HG03097 (cell line): ENCODE data around the gene GRK3.

Experiments
- ATAC-seq: cut with Tn5 transposase; IDR thresholded peaks from one replicate; pipeline ENCODE4 v1.9.1; 2021; ENCODE audit not compliant: unreplicated experiment, low FRiP score

Gene GRK3

DNA sequence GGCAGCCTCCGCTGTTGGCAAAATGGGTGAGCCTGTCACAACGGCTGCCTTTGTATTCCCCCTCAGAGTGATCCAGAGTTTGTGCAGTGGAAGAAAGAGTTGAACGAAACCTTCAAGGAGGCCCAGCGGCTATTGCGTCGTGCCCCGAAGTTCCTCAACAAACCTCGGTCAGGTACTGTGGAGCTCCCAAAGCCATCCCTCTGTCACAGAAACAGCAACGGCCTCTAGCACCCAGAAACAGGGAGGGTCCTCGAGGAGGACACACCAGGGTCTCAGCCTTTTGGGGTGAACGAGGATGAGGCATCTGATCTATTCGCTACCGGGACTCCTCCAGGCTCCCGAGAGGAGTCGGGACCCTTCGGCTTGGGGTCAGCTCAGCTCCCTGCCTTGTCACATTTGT is 157.7 kb downstream of the GRK3 start:
- ATAC-seq, result no peak

DNA sequence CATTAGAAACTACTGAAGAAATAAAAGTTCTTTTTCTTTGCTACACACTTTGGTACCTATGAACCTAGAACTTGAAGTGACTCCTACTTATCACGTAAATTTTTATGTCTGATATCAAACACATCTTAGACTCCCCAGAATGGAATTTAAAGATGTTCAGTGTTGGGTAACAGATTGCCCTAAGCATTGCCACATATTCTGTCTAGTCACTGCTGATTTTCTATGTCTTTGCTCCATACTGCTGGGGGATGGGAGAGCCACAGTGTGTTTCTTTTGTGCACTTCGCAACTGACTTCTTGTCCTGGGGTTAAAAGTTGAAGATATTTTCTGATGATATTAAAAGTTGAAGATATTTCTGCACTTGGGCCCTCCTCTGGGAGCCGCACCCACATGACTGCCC is 158.2 kb downstream of the GRK3 start:
- ATAC-seq, result no peak

DNA sequence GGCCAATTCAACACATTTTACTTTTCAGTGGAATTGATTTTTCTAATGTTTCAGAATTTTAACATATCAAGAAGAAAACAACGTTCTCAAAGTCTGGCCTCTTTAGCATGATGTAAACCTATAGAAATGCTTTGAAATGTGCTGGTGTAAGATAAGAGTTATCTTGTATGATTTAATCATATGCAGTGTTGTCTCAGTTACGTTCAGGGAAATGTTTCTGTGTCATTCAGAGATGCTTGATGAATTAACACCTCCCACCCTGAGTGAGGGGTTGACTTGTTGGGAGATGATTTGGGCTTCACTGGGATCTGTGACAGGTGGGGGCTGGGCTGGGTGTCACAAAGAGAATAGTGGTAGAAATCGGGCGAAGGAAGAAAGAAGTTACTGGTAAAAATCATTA is 161.8 kb downstream of the GRK3 start:
- no peak for ATAC-seq

DNA sequence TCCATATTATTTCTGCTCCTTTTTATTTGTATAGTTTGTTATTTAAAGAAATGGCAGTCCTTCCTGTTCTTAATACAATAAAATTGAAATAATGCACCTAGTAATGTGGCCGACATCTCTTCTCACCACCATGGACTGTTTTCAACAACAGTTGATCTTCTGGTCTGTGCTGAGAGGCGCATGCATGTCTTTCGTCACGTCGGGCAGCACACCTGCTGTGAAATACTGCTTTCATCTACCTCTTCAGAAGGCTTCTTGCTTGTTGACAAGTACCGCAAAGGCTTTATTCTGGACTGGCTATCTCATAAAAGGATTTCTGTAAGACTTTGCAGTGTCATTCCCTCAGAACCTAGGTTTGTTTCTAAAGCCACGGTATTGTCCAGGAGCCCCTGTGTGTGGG is 163.6 kb downstream of the GRK3 start:
- no peak for ATAC-seq

DNA sequence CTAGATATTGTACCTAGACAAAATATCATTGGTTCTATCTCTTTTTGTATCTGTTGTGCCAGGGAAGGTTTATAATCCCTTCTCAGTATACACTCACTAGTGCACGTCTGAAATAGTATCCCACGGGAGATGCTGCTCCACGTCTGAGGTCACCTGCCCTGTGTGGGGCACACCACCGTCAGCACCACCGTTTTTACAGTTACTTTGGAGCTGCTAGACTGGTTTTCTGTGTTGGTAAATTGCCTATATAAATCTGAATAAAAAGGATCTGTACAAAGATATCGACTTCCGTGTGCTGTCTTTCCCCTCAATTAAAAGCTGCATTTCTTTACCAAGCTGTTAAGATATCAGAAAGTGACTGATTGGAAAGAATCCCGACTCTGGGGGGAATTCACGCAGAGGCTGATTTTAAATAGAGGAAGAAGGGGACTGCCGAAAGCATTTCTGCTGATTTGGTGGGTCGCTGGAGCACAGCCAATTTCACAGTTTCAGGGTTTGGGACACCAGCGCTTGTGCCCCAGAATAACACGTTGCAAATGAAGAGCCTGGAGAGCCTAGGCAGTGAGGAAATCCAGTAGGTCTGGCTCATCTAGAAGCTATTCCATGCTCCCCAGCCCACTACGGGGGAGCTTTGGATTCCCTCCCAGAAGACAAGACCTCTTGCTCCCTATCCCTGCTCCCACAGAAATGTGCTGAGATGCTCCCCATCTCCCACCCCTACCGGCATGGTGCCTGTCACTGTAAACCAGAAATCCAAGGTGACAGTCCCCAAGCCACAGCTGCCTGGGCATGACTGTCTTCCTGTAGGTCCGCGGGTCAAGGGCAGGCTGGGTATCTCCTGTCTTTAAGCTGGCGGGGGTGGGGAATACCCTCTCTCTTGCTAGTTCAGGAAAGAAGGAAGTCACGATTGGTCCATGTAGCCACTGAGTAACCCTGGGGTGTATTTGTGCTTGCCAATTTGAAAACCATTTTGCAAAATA is 164.8 kb downstream of the GRK3 start:
- no peak for ATAC-seq

DNA sequence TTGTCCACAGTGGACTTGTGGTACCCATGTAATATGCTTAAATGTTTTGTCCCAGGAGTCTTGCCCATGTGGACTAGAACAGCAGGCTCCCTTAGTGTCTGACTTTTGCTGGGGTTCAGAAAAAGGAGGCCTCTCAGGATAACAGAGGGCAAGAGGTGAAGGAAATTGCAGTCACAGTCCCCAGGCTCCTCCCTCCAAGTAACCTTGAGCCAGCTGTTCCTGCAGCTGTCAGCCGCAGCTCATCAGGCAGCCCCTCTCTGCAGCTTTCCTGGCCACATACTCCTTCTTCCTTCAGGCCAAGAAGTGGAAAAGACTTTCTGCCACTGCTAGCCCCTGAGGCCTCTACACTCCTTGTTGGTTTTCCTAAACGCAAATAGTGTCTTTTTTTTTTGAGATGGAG is 171.2 kb downstream of the GRK3 start:
- no peak for ATAC-seq

DNA sequence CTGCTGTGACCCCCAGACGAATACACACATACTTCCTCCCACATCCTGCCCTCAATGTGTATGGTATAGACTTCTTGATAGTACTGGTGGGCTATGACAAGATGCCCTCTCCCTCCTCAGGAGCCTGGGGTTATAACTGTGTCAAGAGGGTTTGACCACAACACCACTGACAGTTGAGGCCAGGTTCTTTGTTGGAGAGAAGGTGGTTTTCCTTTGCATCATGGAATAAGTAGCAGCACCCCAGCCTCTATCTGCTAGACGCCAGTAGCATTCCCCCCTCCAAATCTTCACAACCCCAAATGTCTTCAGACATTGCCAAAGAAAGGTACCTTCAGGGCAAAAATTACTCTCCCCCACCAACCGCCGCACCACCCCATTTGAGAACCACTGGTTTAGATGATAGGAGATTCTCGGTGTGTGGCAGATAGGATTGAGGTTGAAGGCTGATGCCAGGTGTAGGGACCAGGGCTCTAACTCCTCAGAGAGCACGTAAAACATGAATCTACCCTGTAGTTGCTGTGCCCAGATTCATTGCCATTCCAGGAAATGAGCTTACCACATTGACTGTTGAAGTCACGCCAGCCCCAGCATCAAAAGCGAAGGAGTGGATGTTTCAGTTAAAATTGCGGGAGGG is 172.0 kb downstream of the GRK3 start:
- ATAC-seq, result no peak

DNA sequence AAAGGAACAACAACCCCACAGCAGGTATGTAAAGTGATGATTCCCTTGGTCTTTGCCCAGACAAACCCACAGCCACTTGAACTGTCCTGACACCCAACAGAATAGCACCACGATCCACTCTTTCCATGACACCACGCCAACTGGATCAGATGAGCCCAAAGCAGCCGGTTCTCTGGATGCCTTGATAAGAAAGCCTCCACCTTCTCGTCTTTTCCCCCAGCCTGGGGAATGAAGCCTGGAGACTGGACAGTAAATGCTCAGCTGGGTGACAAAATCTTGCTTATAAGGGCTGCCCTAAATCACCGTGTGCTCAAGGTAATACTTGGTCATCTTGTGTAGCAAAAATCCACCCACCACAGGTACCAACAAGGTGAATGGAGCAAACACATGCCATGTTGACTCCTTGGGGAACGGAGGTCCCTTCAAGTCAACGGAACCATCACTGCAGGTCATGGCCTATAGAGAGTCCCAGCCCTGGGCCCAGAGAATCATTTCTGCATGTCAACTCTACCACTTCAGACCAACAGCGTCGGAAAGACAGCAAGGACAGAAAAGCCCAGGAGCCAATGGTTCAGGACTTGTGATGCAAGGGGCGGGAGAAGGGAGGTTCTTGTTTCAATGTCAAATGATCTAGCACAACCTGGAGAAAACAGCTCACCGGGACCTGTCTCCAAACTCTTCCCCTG is 175.3 kb downstream of the GRK3 start:
- ATAC-seq, result no peak

DNA sequence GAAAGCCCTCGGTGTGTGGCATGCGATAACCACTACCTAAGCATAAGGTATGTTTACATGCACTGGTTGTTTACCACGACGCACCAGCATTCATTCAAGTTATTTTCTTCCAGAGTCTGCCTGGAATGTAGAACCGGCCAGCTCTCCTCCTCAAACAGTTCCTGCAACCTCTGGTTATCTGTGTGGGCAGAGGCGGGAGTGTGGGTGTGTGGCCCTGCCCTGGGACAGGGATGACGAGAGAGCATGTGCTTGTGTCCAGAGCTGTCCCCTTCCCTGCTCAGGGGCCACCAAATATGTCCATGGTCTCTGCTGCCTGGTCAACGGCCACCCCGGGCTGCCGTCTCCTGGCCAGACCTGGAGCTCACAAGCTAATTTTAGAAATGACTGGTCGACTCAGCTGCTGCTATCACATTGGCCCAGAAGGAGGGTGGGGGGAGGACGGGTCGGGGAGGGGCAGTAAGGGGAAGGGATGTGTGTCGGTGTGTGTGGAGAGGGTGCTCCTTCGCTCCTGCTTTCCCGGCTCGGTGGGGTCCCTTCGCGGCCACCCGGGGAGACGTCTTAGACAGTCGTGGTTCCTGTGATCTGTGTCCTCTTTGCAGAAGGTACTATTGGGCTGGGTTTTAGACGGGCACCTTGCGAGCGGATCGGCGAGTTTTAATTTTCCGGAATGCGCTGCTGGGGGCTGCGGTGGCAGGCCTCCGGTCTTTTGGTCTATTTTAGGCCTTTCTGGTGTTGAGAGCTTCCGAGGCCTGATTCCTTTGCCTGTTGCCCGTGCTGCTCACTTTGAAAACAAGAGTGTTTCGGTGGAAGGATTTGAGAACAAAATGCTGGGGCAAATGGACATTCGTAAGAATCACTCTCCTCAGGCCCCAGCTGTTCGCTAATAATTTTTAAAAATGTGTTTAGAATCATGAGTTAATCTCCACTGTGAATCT is 177.5 kb downstream of the GRK3 start, which contains the start of gene MYO18B:
Gene MYO18B, plus strand, starts transcription at position 497 of the 935 bp plus-strand sequence. CDS start 18,905 bp downstream, outside the sequence.
- ATAC-seq, result no peak

DNA sequence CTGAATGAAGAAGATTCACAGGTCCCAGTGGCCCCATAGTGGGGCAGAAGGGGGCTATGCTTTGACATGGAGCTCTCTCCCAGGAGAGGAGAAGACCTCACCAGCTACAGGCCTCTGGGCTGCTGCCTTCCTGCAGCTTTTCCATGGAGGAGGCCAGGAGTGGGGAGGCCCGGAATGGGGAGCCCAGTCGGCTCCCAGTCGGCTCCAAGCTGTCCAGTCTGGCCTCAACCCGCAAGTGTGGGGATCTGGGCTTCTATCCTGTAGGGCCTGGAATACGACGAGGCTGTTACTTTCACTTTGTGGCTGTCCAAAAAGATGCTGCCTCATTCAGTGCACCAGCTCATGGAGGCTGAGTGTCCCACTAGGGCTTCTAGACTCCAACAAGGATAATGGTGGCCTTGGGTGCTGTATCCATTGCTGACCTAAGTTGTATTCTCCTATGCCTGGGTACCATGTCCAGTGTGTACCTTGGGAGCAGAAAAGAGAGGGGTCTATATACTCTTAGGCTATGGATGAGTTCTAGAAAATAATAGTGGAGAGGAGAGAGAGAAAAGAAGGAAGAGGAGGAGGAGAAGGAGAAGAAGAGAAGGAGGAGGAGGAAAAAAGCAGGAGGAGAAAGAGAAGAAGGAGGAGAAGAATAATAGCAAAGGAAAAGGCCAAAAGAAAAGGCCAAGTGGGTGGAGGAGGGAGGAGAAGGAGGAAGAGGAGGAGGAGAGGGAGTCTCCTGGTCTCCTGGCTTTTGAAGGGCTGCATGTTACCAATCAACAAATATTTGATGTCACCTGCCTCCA is 178.6 kb downstream of the GRK3 start:
- ATAC-seq, result no peak

DNA sequence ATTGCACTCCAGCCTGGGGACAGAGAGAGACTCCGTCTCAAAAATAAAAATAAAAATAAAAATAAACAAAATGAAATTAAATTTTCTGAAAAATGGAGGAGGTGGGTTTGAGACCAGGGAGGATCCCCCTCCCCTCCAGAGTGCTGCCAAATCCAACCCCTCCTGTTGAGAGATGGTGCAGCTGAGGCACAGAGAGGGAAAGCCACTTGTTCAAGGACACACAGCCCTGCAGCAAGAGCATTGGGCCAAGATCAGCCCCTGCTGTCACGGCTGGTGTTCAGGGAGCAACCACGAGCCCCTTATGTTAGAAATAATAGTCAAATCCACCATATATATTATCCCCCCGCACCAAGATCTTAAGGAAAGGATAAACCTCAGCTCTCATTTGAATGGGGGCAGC is 180.2 kb downstream of the GRK3 start:
- no peak for ATAC-seq

DNA sequence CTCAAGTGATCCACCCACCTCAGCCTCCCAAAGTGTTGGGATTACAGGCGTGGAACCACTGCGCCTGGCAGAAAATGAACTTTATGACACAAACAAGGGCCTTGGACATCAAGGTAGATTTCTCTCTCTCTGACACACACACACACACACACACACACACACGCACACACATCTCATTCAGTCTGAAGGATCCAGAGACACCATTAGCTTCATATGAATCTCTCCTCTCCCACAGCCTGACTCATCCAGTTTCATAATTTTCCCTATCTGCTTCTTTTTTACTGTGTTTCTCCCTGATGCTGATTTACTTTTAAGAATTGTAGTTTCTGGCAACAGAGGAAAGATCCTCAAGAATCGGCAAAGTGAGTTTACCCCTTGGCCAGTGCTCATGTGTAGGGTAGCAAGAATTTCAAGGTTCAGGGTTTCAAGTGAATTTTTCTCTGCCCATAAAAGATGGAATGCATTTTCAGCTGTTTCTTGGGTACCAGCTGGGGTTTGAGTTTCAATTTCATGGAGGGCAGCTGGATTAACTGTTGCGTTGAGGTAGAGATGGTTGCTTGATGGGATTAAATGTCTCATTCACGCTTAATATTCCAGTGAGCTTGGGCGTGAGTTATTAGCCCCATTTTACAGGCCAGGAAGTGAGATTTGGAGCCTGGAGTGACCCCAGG is 181.0 kb downstream of the GRK3 start:
- ATAC-seq, result no peak

DNA sequence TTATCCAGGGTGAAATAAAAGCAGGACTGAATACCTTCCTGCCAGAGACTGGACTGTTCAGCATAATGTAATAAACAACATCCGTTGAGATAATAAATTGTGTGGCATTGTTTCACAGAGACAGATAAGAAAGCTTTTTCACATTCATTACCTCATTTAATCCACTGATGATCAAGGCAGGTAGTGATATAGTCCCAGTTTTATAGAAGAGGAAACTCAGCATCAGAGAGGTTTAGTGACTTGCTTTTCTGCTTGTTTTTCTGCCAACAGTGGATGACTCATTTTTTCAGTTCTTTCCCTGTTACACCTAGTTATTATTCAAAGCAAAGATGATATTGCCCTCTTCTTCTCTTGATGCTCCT is 181.5 kb downstream of the GRK3 start:
- no peak for ATAC-seq

DNA sequence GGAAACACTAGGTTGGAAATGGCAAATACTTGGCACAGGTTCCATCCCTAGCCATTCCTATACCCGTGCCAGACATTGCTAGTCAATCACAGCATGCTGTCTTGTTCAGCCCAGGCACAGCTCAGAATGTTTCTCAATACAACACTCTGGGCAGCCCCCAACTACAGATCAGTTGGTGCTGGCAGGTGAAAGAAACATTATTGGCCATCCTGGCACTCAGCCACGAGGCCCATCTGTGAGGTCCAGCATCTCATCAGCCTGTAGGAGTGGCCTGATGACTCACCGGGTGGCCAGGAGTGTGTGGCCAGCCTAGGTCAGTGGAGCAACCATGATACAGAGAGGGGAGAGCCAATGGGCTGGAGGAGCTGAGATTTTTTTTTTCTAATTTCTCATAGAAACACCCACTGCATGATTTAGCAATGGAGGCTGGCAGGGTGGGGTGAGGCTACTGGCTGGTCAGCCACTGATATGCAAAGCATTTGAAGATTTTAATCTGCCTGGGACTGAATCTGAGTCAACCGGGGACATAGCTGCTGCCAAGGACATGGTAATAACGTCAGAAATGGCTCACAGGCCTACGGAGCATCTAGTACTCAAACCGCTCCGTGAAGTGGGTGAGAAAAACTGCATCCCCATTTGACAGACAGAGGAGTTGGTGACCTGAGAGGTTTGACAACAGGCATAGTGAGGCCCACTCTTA is 182.9 kb downstream of the GRK3 start:
- ATAC-seq, result no peak

DNA sequence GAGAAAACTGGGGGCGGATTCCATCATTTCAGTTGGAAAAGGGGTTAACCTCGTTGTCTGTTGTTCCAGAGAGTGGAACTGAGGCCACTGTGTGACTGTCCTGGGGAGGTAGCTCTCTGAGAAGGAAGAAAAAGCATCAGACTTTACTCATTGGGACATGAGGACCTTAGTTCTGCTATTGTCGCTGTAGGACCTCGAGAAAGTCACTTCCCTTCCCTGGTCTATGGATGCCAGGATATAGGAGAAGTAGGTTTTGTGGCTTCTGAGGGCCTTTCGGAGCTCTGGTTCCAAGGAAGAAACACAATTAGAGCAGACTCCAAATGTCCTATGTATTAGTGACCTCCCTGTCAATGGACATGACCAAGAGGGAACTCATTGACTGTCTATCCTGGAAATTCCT is 183.7 kb downstream of the GRK3 start:
- no peak for ATAC-seq

DNA sequence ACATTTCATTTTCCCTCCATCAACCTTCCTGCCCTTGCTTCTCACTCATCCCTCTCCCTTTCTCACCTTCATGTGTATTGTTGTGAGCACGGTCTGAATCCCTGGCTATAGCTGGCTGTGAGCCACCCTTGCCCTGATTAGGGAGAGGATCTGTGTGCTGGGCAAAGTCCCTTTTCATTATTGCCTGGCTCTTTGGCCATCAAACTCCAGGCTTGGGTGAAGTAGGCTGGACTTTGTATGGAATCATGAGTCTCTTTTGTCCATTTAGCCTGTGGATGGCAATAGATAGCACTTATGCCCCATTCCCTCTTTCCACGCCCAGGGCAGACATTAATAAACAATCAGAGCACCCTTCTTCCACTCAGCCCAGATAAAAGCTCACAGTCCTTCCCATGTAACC is 184.2 kb downstream of the GRK3 start:
- ATAC-seq, result no peak

DNA sequence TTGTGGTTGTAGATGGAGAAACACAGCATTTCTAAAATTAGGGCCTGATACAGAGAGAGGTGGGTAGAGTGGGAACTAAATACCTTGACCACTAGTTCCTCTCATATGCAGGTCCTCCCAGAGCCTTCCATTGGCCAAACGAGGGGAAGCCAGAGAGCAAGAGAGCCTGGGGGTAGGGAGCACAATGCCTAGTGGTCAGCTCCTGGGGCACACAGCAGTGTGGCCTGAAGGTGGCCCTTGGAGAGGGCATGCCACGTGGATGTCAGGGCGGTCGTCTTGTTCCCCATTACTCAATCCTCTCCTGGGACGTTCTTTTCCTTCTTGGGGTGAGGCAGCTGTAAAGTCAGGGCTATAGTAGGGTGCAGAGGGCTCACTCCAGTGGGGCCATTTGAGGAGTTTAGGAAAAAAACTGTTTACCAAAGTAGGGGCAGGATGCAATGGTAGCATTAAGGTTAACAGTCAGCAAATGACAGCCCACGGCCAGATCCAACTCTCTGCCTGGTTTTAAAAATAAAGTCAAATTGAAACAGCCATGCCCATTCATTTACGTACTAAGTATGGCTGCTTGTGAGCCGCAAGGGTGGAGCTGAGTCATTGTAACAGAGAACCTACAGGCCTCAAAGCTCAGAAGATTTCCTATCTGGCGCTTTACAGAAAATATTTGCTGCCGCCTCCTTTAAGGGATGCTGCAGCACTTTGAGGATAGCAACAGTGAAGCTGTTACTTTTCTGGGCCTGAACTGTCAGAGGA is 185.1 kb downstream of the GRK3 start:
- no peak for ATAC-seq
